H1 (cell line): ENCODE results near the gene LFNG. TPM values are rescaled to one million over a fixed set of nuclear protein-coding genes. Genes with fewer than 3 reads are reported as not detected.

Experiments used
- CTCF ChIA-PET: fragments of 300-600 bp; sonication (Branson Sonifier 250); formaldehyde crosslinking; loops from one replicate; lab custom pipeline; 2021; ENCODE audit not compliant: partially characterized antibody; lab: Charles Lee
- POLR2A ChIA-PET: fragments of 300-600 bp; sonication (Branson Sonifier 250); formaldehyde crosslinking; loops from one replicate; lab custom pipeline; 2021; ENCODE audit warnings: inconsistent platforms; ENCODE audit not compliant: partially characterized antibody; lab: Charles Lee
- DNase-seq, 2 experiments: peaks; one replicate each; pipeline versions ENCODE4 v3.0.0 to v3.0.0-alpha.2; 2010 to 2022; ENCODE audit warnings: low spot score in 2 of 2, low read depth in 1 of 2, mixed read lengths in 1 of 2
- FAIRE-seq: peaks from 2 replicates; lab custom pipeline; 2011; peaks lifted over from hg19 to GRCh38; lab: Jason Lieb, UNC
- H2AFZ ChIP-seq: 2 replicates; pipeline ENCODE4 v1.8.1; 2012; ENCODE audit warnings: low read length, inconsistent platforms
- H2AK5ac ChIP-seq: 2 replicates; pipeline ENCODE4 v1.6.1; 2013; ENCODE audit warnings: low read depth, low read length
- H2BK120ac ChIP-seq: replicated peaks from 2 replicates; pipeline ENCODE3; 2013; ENCODE audit warnings: low read depth, low read length, inconsistent platforms
- H2BK12ac ChIP-seq: 2 replicates; pipeline ENCODE4 v1.6.1; 2013; ENCODE audit warnings: low read depth, low read length
- H2BK15ac ChIP-seq: 2 replicates; pipeline ENCODE4 v1.6.1; 2013; ENCODE audit warnings: low read length
- H2BK20ac ChIP-seq: 2 replicates; pipeline ENCODE4 v1.6.1; 2013; ENCODE audit warnings: low read length
- H2BK5ac ChIP-seq: 2 replicates; pipeline ENCODE4 v1.6.1; 2013; ENCODE audit warnings: low read depth, low read length
- H3K14ac ChIP-seq: 2 replicates; pipeline ENCODE4 v1.6.1; 2013; ENCODE audit warnings: inconsistent platforms; ENCODE audit not compliant: insufficient read length
- H3K18ac ChIP-seq: 2 replicates; pipeline ENCODE4 v1.6.1; 2013; ENCODE audit warnings: low read length; ENCODE audit errors: extremely low read depth
- H3K23ac ChIP-seq: 2 replicates; pipeline ENCODE4 v1.6.1; 2013; ENCODE audit warnings: inconsistent platforms; ENCODE audit not compliant: insufficient read length
- H3K23me2 ChIP-seq: 2 replicates; pipeline ENCODE4 v1.6.1; 2013; ENCODE audit warnings: low read depth, low read length
- H3K27ac ChIP-seq: 2 replicates; pipeline ENCODE4 v1.6.1; 2011; ENCODE audit warnings: low read depth, low read length, inconsistent platforms
- H3K27me3 ChIP-seq, 4 experiments: replicated peaks in 1 of 4; 1 replicate in 1 of 4; 2 replicates in 3 of 4; pipeline versions ENCODE4 v1.6.1 to v1.8.1; 2011 to 2013; ENCODE audit warnings: low read length in 3 of 4, mild to moderate bottlenecking in 3 of 4, inconsistent platforms in 2 of 4, mixed read lengths in 2 of 4, moderate library complexity in 1 of 4; ENCODE audit not compliant: control insufficient read depth in 3 of 4, insufficient read depth in 3 of 4; ENCODE audit errors: extremely low read depth in 1 of 4
- H3K36me3 ChIP-seq, 4 experiments: 2 replicates each; pipeline versions ENCODE4 v1.6.1 to v1.8.1; 2011 to 2013; ENCODE audit warnings: mild to moderate bottlenecking in 4 of 4, low read length in 3 of 4, moderate library complexity in 2 of 4, control low read depth in 1 of 4, inconsistent platforms in 1 of 4; ENCODE audit not compliant: insufficient read depth in 4 of 4, control insufficient read depth in 2 of 4
- H3K4ac ChIP-seq: replicated peaks from 2 replicates; pipeline ENCODE3; 2013; ENCODE audit warnings: low read length, low read depth, mixed read lengths, inconsistent platforms; ENCODE audit not compliant: insufficient read length
- H3K4me1 ChIP-seq, 4 experiments: replicated peaks in 1 of 4; 1 replicate in 1 of 4; 2 replicates in 3 of 4; pipeline versions ENCODE4 v1.6.1 to v1.8.1; 2011 to 2013; ENCODE audit warnings: low read length in 3 of 4, inconsistent platforms in 2 of 4, mixed read lengths in 1 of 4; ENCODE audit not compliant: insufficient read depth in 4 of 4, control insufficient read depth in 3 of 4
- H3K4me2 ChIP-seq, 2 experiments: 2 replicates each; pipeline versions ENCODE4 v1.6.1 to v1.8.1; 2011 to 2013; ENCODE audit warnings: low read depth in 2 of 2, low read length in 2 of 2, control low read depth in 1 of 2, inconsistent platforms in 1 of 2, mild to moderate bottlenecking in 1 of 2; ENCODE audit not compliant: insufficient read depth in 1 of 2
- H3K4me3 ChIP-seq, 4 experiments: fragments of 200-600, 300-600 bp in 1 of 4; sonication (generic), shearing (Covaris generic), sonication (Bioruptor Twin) in 1 of 4; 2 replicates each; pipeline versions ENCODE4 v1.5.1 to v1.8.1; 2011 to 2016; ENCODE audit warnings: low read length in 4 of 4, low read depth in 3 of 4, control low read depth in 2 of 4, inconsistent platforms in 2 of 4, mild to moderate bottlenecking in 2 of 4, mixed read lengths in 1 of 4, moderate library complexity in 1 of 4; ENCODE audit not compliant: insufficient read depth in 2 of 4; ENCODE audit errors: extremely low read depth in 1 of 4
- H3K56ac ChIP-seq: replicated peaks from 2 replicates; pipeline ENCODE3; 2013; ENCODE audit warnings: low read depth, mild to moderate bottlenecking, mixed read lengths, low read length, inconsistent platforms; ENCODE audit not compliant: insufficient read length
- H3K79me1 ChIP-seq: 2 replicates; pipeline ENCODE4 v1.6.1; 2013; ENCODE audit warnings: low read depth, low read length, control low read depth
- H3K79me2 ChIP-seq, 2 experiments: 2 replicates each; pipeline versions ENCODE4 v1.6.1 to v1.8.1; 2012 to 2013; ENCODE audit warnings: low read length in 2 of 2, mild to moderate bottlenecking in 2 of 2, inconsistent platforms in 1 of 2; ENCODE audit not compliant: insufficient read depth in 2 of 2, control insufficient read depth in 1 of 2
- H3K9ac ChIP-seq, 4 experiments: replicated peaks in 1 of 4; 1 replicate in 1 of 4; 2 replicates in 3 of 4; pipeline versions ENCODE4 v1.6.1 to v1.8.1; 2011 to 2013; ENCODE audit warnings: low read depth in 3 of 4, low read length in 3 of 4, control low read depth in 2 of 4, mild to moderate bottlenecking in 2 of 4, moderate library complexity in 2 of 4, inconsistent platforms in 1 of 4; ENCODE audit errors: extremely low read depth in 1 of 4
- H3K9me3 ChIP-seq, 2 experiments: 2 replicates each; pipeline versions ENCODE4 v1.6.1 to v1.8.1; 2012 to 2013; ENCODE audit warnings: mild to moderate bottlenecking in 2 of 2, moderate library complexity in 2 of 2, control low read depth in 1 of 2, inconsistent platforms in 1 of 2, low read depth in 1 of 2, low read length in 1 of 2, mixed read lengths in 1 of 2; ENCODE audit not compliant: insufficient read depth in 2 of 2
- H4K20me1 ChIP-seq, 2 experiments: replicated peaks in 1 of 2; 2 replicates each; pipeline versions ENCODE3 to v1.8.1; 2011 to 2013; ENCODE audit warnings: inconsistent platforms in 2 of 2, low read length in 2 of 2, mild to moderate bottlenecking in 1 of 2; ENCODE audit not compliant: insufficient read depth in 2 of 2, control insufficient read depth in 1 of 2
- H4K5ac ChIP-seq: 2 replicates; pipeline ENCODE4 v1.6.1; 2013; ENCODE audit warnings: low read length, low read depth, mixed read lengths, inconsistent platforms; ENCODE audit not compliant: insufficient read length
- H4K8ac ChIP-seq: 2 replicates; pipeline ENCODE4 v1.8.0; 2013; ENCODE audit warnings: mild to moderate bottlenecking, moderate library complexity, low read length, inconsistent platforms; ENCODE audit not compliant: insufficient read depth; ENCODE audit errors: extremely low read depth
- H4K91ac ChIP-seq: replicated peaks from 2 replicates; pipeline ENCODE3; 2013; ENCODE audit warnings: low read length, mixed read lengths, inconsistent platforms; ENCODE audit not compliant: insufficient read length
- ASH2L ChIP-seq: fragments of 200-600, 300-600 bp; sonication (generic); IDR thresholded peaks from one replicate; pipeline ENCODE4 v1.7.1; 2017; ENCODE audit warnings: low read length
- BACH1 ChIP-seq: IDR thresholded peaks from 2 replicates; pipeline ENCODE4 v1.6.1; 2012; ENCODE audit warnings: low read length, improper control_type of control experiment
- BRCA1 ChIP-seq: IDR thresholded peaks from 2 replicates; pipeline ENCODE4 v1.6.1; 2012; ENCODE audit warnings: low read depth, low read length, improper control_type of control experiment
- CEBPB ChIP-seq: IDR thresholded peaks from 2 replicates; pipeline ENCODE4 v1.6.1; 2012; ENCODE audit warnings: low read depth, low read length
- CHD1 ChIP-seq: IDR thresholded peaks from 2 replicates; pipeline ENCODE4 v1.6.1; 2012; ENCODE audit warnings: low read depth, low read length, improper control_type of control experiment
- EP300 ChIP-seq, 2 experiments: IDR thresholded peaks; 1 replicate in 1 of 2; 2 replicates in 1 of 2; pipeline ENCODE4 v1.6.1; 2011 to 2012; ENCODE audit warnings: low read depth in 2 of 2, low read length in 2 of 2, mild to moderate bottlenecking in 2 of 2, borderline replicate concordance in 1 of 2, inconsistent platforms in 1 of 2, moderate library complexity in 1 of 2
- HDAC6 ChIP-seq: IDR thresholded peaks from one replicate; pipeline ENCODE4 v1.7.1; 2012; ENCODE audit warnings: low read depth, mild to moderate bottlenecking, inconsistent platforms, low read length, moderate library complexity
- MAX ChIP-seq: IDR thresholded peaks from 2 replicates; pipeline ENCODE4 v1.6.1; 2012; ENCODE audit warnings: inconsistent platforms
- RAD21 ChIP-seq, 2 experiments: IDR thresholded peaks in 1 of 2; conservative IDR thresholded peaks in 1 of 2; 2 replicates each; pipeline ENCODE4 v1.6.1; 2011; ENCODE audit warnings: low read depth in 2 of 2, low read length in 2 of 2, improper control_type of control experiment in 1 of 2, inconsistent platforms in 1 of 2, mild to moderate bottlenecking in 1 of 2, moderate library complexity in 1 of 2
- RBBP5 ChIP-seq: IDR thresholded peaks from 2 replicates; pipeline ENCODE4 v1.7.1; 2012; ENCODE audit warnings: low read depth, mild to moderate bottlenecking, inconsistent platforms, low read length, moderate library complexity, borderline replicate concordance
- RNF2 ChIP-seq: fragments of 200-900, 300-1000 bp; sonication (generic); IDR thresholded peaks from 2 replicates; pipeline ENCODE4 v1.7.1; 2016; ENCODE audit warnings: borderline replicate concordance, low read depth, mild to moderate bottlenecking, antibody characterized with exemption, low read length; ENCODE audit not compliant: poor library complexity, severe bottlenecking; ENCODE audit errors: missing control alignments
- SIN3A ChIP-seq, 2 experiments: IDR thresholded peaks in 1 of 2; conservative IDR thresholded peaks in 1 of 2; 2 replicates each; pipeline ENCODE4 v1.6.1; 2011 to 2012; ENCODE audit warnings: low read length in 2 of 2, improper control_type of control experiment in 1 of 2, low read depth in 1 of 2, mild to moderate bottlenecking in 1 of 2
- SP1 ChIP-seq: IDR thresholded peaks from 2 replicates; pipeline ENCODE4 v1.6.1; 2011; ENCODE audit warnings: low read depth, low read length
- WGBS, 2 experiments: shearing (Covaris generic) in 1 of 2; methylation state at CpG; one replicate each; pipeline versions ENCODE4 v1.1.6 to v1.1.7; 2013 to 2015; ENCODE audit warnings: low lambda C conversion rate in 2 of 2, mixed read lengths in 2 of 2, inconsistent platforms in 1 of 2, low coverage in 1 of 2, missing lambda C conversion rate in 1 of 2; ENCODE audit not compliant: insufficient replicate concordance in 2 of 2, insufficient coverage in 1 of 2, insufficient read length in 1 of 2; ENCODE audit errors: extremely low coverage in 1 of 2, missing lambda C conversion rate in 1 of 2; 5-methylcytosine and 5-hydroxymethylcytosine counted together
- polyA plus RNA-seq, 7 experiments: library from polyadenylated mRNA; depleted of rRNA in 3 of 7; stranded (reverse) in 5 of 7; unstranded in 2 of 7; fragments of >200 nt in 5 of 7; fragments of 200-250 nt in 2 of 7; gene quantifications; 1 replicate in 5 of 7; 2 replicates in 1 of 7; 4 replicates in 1 of 7; pipeline versions ENCODE4 v1.2.1 to v1.2.3, GENCODE V29; 2011 to 2013; ENCODE audit warnings: missing spikeins in 2 of 7, mixed read lengths in 2 of 7
- total RNA-seq: library from RNA; stranded (reverse); fragmentation: NEBNext Ultra II Directional; extraction: Animal tissue kit (Norgen Biotek cat#: 25700); gene quantifications from 2 replicates; pipeline ENCODE4 v1.2.1, GENCODE V29; 2021

Gene LFNG
- total and polyA plus RNA-seq, 2 of the 8 experiments (the other 6 are each of a cell fraction or from before 2014, with no cell fraction given): 31.6 to 35.6 TPM

GRCh38 chr7:2480070-2480408 is 39.5 kb upstream of the LFNG start:
- WGBS, 2 experiments: 88% methylated on average over 20 of the region's 21 CpGs; no CpG with 5 or more reads in 1 of the 2 experiments
- no peak for TF ChIP-seq EP300 (IDR thresholded peaks at IDR 0.05; ENCODE audit: borderline replicate concordance in 1 of 2, low read depth in 2 of 2, low read length in 2 of 2)
- TF ChIP-seq MAX: no peak
- no peak for TF ChIP-seq RBBP5
- no peak for TF ChIP-seq RAD21 (IDR thresholded peaks at IDR 0.05 in 1 of 2, conservative IDR thresholded peaks at IDR 0.05 in 1 of 2; ENCODE audit: low read depth in 2 of 2, low read length in 2 of 2)
- no peak for TF ChIP-seq CEBPB
- no peak for TF ChIP-seq HDAC6
- TF ChIP-seq SIN3A (conservative IDR thresholded peaks at IDR 0.05 in 1 of 2, IDR thresholded peaks at IDR 0.05 in 1 of 2; ENCODE audit: low read depth in 1 of 2, low read length in 2 of 2): no peak
- no peak for TF ChIP-seq BACH1
- no peak for TF ChIP-seq SP1
- TF ChIP-seq ASH2L: no peak
- no peak for TF ChIP-seq RNF2
- TF ChIP-seq CHD1: no peak
- no peak for TF ChIP-seq BRCA1

More at GRCh38 chr7:2480070-2480408, 39.5 kb upstream of the LFNG start:
- no peak overlapping the region for H3K4me3 ChIP-seq
- H2BK12ac ChIP-seq: peak overlapping the region; percentile 65; the same call in 1 of the 2 replicates
- no peaks in the 10 kb centered on the region for H3K36me3 ChIP-seq
- H2BK20ac ChIP-seq: no peak overlapping the region
- H2BK5ac ChIP-seq: peak overlapping the region; percentile 60; the same call in 1 of the 2 replicates
- no peaks in the 10 kb centered on the region; the same call in 1 of the 2 replicates for H3K23me2 ChIP-seq
- no peaks in the 10 kb centered on the region; a peak in 2 of 7 replicates for H3K27me3 ChIP-seq
- no peak overlapping the region for H3K18ac ChIP-seq
- H3K9me3 ChIP-seq: no peaks in the 10 kb centered on the region; a peak in 1 of 4 replicates
- peak overlapping the region; percentile 38 for H3K4ac ChIP-seq
- no peak overlapping the region for H4K91ac ChIP-seq
- no peaks in the 10 kb centered on the region for H3K79me2 ChIP-seq
- H2AFZ ChIP-seq: no peak overlapping the region
- H3K14ac ChIP-seq: no peak overlapping the region
- H3K4me2 ChIP-seq: no peak overlapping the region
- H3K27ac ChIP-seq: no peak overlapping the region
- H3K79me1 ChIP-seq: no peaks in the 10 kb centered on the region
- no peak overlapping the region for H2BK120ac ChIP-seq
- FAIRE-seq: no peak
- H3K4me1 ChIP-seq: peaks cover 0 to 21% (median 8%) of the 10 kb centered on the region in 4 experiments; a peak in 5 of 7 replicates
- H2BK15ac ChIP-seq: no peak overlapping the region
- H3K9ac ChIP-seq: no peak overlapping the region
- H4K20me1 ChIP-seq: no peaks in the 10 kb centered on the region
- no peak overlapping the region for H4K5ac ChIP-seq
- no peak overlapping the region for H3K56ac ChIP-seq
- POLR2A ChIA-PET: interaction anchor here (0.9 to 2.5 kb wide), 8 partner anchors 8 to 69 kb away, joined by 3 to 11 read pairs (median 4); no protein-coding TSS in a partner anchor
- no peak overlapping the region for H3K23ac ChIP-seq
- DNase-seq: no peak
- CTCF ChIA-PET: interaction anchor here (0.9 to 3.6 kb wide), 11 partner anchors 9 to 125 kb away, joined by 3 to 24 read pairs (median 5); no protein-coding TSS in a partner anchor
- H2AK5ac ChIP-seq: no peak overlapping the region
- H4K8ac ChIP-seq: peak overlapping the region; percentile 63; the same call in 1 of the 2 replicates
